Measurements from ENCODE around the gene UGT8. TPM values are rescaled to one million over a fixed set of nuclear protein-coding genes. Genes with fewer than 3 reads are reported as not detected.

Gene UGT8
- total RNA-seq, 1 experiment from 2014 or later, result 3.7 TPM

- ChIA-PET CTCF (no interaction called here), POLR2A (ENCODE audit: unreplicated experiment) (no interaction called here)
- DNase-seq, result no peak
- intact Hi-C loops (cut with micrococcal nuclease; ENCODE audit: unreplicated experiment), result loop anchor here (5.0 kb wide), 1 partner anchor 56 kb away; no protein-coding TSS in a partner anchor
- no peak overlapping the region for H3K4me2 ChIP-seq
- no peaks in the 10 kb centered on the region for H3K9me2 ChIP-seq (ENCODE audit: insufficient read depth)
- H3F3A ChIP-seq (ENCODE audit: insufficient read depth, low read depth), result no peaks in the 10 kb centered on the region
- no peaks in the 10 kb centered on the region for H3K79me2 ChIP-seq (ENCODE audit: low read depth)
- H3K9me3 ChIP-seq (ENCODE audit: insufficient read depth, low read depth), result no peaks in the 10 kb centered on the region
- TF ChIP-seq EZH2 (IDR thresholded peaks at IDR 0.05; ENCODE audit: low read depth) (no peak), CTCF (conservative IDR thresholded peaks at IDR 0.05) (no peak)
- no peaks in the 10 kb centered on the region for H4K20me1 ChIP-seq (ENCODE audit: insufficient read depth)
- H3K27me3 ChIP-seq (ENCODE audit: insufficient read depth, low read depth), result peaks cover 4% of the 10 kb centered on the region; the same call in 1 of the 2 replicates
- H3K4me3 ChIP-seq, result no peak overlapping the region
- BruUV-seq (replicated peaks), result no TSS peak
- no peak overlapping the region for H2AFZ ChIP-seq
- H3K27ac ChIP-seq, result no peak overlapping the region
- no peaks in the 10 kb centered on the region for H3K36me3 ChIP-seq (ENCODE audit: low read depth)
- no peaks in the 10 kb centered on the region for H3K4me1 ChIP-seq (replicated peaks; ENCODE audit: insufficient read depth)
Measured at GRCh38 chr4:114595921-114596320, 2.7 kb upstream of the UGT8 start.

- no peak overlapping the region for H2AFZ ChIP-seq
- POLR2A ChIA-PET (ENCODE audit: unreplicated experiment), result no interaction called here
- H3K4me3 ChIP-seq, result peak overlapping the region; percentile 43; the same call in 1 of the 2 replicates
Measured at GRCh38 chr4:114597410-114598115, 1.0 kb upstream of the UGT8 start.

More at GRCh38 chr4:114597410-114598115, 1.0 kb upstream of the UGT8 start:
- Histone ChIP-seq H3K27ac (no peak overlapping the region), H3K27me3 (ENCODE audit: insufficient read depth, low read depth) (peaks cover 4% of the 10 kb centered on the region; the same call in 1 of the 2 replicates), H3K4me1 (replicated peaks; ENCODE audit: insufficient read depth) (no peaks in the 10 kb centered on the region), H3K9me2 (ENCODE audit: insufficient read depth) (no peaks in the 10 kb centered on the region), H4K20me1 (ENCODE audit: insufficient read depth) (no peaks in the 10 kb centered on the region), H3F3A (ENCODE audit: insufficient read depth, low read depth) (no peaks in the 10 kb centered on the region), H3K9me3 (ENCODE audit: insufficient read depth, low read depth) (no peaks in the 10 kb centered on the region), H3K36me3 (ENCODE audit: low read depth) (no peaks in the 10 kb centered on the region), H3K79me2 (ENCODE audit: low read depth) (no peaks in the 10 kb centered on the region), H3K4me2 (peak overlapping the region; percentile 75)
- intact Hi-C loops (cut with micrococcal nuclease; ENCODE audit: unreplicated experiment), result loop anchor here (5.0 kb wide), 1 partner anchor 55 kb away; no protein-coding TSS in a partner anchor
- CTCF ChIA-PET, result no interaction called here
- DNase-seq, result no peak
- BruUV-seq (replicated peaks), result no TSS peak
- TF ChIP-seq EZH2 (IDR thresholded peaks at IDR 0.05; ENCODE audit: low read depth) (no peak), CTCF (conservative IDR thresholded peaks at IDR 0.05) (no peak)
